Stimulated activated naive CD8-positive, alpha-beta T cell treated with anti-CD3 and anti-CD28 coated beads, Interleukin-15, Interleukin-2, amounts not matched to agents 100 U/mL and 50 U/mL, for 24 hours (primary cell): Measurements from ENCODE around the gene MAML2.

Experiments used
- ATAC-seq: fragments of 150-1000 bp; cut with Tn5 transposase; one replicate; pipeline ENCODE4 v1.10.0; 2021
- DNase-seq: peaks from one replicate; pipeline ENCODE4 v3.0.0; 2021

MAML2 gene

DNA sequence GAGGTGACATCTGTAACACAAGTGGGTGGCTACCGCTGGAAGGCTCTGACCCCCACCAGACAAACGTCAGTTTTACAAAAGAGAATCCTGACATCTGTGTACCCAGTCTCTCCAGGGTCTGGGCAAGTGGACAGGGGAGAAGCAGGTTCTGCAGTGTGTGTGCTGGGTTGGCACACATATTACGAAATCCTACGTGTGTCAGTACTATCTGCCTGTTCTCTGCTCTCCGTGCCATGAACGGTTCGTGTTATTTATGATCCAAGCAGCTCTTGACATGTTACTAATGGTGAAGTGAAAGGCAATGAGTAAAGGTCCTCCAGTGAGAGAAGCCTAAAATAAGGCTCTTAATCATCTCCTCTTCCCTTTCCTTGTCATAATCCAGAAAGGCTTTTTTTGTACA lies 217.6 kb downstream of the MAML2 start:
- DNase-seq = no peak
- ATAC-seq = no peak

DNA sequence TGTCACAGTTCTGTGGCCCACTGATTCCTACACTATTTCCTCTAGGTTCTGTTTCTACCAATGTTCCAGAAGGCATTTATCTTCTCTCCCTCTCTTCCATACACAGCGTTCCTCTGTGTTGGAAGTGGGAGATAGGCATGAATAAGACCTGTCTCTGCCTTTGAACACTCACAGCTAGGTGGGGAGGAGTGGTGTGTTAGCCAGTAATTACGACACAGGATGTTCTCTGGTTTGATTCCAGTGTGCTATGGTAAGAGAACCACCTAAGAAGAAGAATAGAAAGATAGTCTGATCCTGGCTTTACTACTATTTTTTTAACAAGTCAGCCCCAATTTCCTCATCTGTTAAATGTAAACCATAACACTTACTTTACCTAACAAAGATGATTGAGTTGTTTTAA lies 218.8 kb downstream of the MAML2 start:
- DNase-seq (no peak), ATAC-seq (no peak)

DNA sequence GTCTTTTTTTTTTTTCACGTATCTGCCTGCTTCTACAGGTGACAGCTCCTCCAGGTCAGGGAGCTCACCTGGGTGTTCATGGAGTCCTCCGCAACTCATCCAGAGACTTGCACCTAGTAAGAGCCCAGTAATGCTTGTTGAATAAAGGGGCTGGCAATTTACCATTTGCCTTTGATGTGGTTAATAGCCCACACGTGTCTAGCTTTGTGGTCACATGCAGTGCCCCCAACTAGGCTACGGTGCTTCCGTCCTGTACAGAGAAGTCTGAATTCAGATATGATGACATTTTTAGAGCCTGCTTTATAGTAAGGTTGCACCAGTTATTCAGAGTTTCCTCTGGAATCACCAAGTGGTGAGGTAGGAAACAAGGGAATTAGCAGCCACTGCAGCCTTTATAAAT lies 219.7 kb downstream of the MAML2 start:
- peak; percentile 39 for ATAC-seq
- no peak for DNase-seq

DNA sequence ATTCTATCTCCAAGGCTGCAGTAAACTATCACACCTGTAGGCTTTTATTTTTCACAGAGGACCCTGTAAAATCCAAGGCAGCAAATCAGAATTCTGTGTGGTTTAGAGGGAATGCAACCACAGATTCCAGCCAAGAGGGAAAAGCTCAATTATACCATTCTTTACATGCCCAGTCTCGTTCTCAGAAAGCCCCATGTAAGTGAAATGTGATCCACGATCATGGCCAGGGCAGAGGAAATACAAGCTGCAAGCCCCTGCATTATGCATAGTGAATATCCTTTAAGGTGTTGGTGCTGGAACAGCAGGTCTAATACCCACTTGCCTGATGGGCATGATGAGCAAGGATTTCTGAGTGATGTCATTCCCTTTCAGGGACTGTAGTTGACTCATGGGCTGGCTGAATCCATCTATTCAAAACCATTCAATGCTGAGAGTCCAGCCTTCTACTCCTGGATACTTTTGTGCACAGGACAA lies 220.4 kb downstream of the MAML2 start:
- DNase-seq (no peak), ATAC-seq (peak; percentile 67)

GRCh38 chr11:96119211-96119610 lies 223.8 kb downstream of the MAML2 start:
- DNase-seq (no peak), ATAC-seq (no peak)

DNA sequence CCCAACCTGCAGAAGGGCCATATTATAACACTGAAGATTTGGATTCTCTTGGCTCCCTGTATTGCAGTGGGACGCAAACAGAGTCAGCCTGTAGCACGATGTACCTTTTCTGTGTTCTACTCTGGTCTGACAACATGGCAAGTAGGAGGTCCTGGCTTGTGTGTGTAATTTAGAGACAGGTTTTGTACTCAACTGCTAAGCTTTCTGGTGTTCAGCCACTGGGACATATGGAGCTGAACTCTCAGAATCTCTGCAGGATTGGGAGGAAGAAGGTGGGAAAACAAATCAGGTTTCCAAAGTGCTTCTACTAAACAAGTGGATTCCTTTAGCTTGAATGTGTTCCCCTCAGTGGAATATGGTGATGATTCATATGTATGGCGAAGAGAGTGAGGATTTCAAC lies 226.6 kb downstream of the MAML2 start:
- DNase-seq (no peak), ATAC-seq (no peak)

DNA sequence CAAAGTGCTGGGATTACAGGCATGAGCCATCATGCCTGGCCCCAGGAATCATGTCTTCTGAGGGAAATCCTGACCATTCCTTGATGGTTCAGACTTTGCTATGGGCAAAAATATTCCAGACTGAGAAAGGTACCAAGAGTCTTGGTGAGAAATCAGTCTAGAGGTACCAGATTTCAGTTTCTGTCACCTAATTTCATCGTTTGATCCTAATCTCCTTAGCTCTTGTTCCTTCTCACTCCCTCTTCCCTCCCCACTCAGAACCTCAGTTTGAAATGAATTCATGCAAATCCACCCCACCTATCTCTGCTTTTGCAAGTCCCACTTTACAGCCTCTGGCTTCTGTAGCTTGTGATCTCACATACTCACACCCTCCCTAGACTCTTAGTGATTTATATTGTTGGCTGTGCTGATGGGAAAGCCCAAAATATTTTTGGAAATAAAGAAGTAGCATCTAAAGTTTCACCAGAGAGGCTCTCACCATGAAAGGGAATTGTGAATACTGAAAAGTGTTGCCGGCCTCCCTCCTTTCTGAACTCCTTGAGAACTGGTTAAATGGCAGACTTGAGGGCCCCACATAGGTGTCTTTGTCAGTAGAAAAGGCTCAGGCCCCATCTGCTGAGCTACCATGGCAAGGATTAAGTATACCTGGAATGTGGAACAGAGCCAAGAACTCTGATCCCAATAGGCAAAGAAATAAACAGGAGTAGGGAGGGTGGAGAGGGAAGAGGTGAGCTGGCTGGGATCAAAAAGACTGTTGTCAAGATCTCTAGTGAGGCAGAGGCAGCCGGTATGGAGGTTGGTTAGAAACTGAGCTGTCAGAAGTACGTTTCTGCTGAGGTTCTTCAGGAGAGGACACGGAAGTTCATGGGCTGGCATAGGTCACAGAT lies 228.6 kb downstream of the MAML2 start:
- ATAC-seq (no peak), DNase-seq (no peak)

- ATAC-seq (no peak), DNase-seq (no peak)
Measured at GRCh38 chr11:96113193-96113681, 229.8 kb downstream of the MAML2 start.

GRCh38 chr11:96112192-96113128 lies 230.5 kb downstream of the MAML2 start:
- DNase-seq (peak; percentile 42), ATAC-seq (peak; percentile 91)

DNA sequence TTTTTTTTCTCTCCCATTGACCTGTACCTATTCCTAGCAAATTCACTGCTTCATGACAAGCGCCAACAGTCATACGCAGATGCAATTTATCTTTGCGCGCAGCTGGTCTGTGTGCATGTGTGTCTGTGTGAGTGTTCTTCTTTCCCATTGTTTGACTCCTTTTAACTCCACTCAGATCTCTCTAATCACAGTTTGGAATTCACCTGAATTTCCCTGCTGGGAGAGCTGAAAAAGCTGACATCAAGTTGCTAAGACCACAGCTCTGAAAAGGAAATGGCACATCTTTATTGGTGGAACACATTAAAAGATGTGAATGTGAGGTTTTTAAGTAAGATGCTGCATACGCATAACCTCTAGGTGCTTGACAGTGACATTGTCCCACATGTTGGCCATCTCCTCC lies 231.7 kb downstream of the MAML2 start:
- DNase-seq (no peak), ATAC-seq (no peak)

GRCh38 chr11:96110302-96110701 lies 232.7 kb downstream of the MAML2 start:
- DNase-seq (no peak), ATAC-seq (no peak)

- ATAC-seq (no peak), DNase-seq (no peak)
Measured at GRCh38 chr11:96109331-96110030, 233.5 kb downstream of the MAML2 start.

DNA sequence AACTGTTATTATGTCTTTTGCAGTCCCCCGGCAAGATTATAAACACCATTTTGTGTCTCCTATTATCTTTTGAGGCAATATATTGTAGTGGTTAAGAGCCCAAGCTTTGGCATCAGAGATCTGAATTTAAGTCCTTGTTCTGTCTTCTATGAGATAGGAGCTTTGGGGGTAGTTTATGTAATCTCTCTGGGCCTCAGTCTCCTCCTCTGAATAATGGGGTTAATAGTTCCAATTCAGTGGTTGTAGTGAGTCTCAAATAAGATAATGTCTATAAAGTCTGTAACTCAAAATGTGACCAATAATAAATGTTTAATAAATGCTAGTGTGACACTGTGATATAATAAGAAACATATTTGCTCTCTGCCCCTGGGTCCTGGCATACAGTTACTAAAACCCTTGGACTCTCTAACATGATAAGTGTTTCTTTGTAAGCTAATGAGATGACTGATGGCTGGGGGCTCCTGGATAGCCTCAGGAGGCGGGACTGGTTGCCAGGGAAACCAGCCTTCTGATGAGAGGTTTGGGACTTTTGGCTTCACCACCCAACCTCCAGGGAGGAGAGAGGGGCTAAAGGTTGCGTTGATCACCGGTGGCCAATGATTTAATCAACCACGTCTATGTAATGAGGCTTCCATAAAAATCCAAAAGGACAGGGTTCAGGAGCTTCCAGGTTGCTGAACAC lies 235.7 kb downstream of the MAML2 start:
- DNase-seq = no peak
- ATAC-seq = no peak

DNA sequence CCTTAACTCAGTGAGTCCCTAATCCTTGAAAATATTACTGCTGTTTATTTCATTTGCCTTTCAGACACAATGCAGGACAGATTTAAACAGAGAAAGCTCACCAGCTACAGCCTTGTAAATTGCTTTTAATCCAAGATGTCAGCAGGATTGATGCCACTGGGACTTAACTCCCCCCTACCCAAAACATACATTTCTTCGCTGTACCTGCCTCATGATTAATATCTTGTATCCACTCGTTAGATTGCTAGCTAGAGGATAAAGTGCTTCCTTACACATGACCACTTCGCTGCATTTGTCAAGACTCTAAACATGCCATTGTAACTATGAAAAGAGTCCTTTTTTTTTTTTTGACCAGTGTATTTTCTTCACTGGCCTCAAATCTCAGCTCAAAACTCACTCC lies 236.3 kb downstream of the MAML2 start:
- no peak for ATAC-seq
- DNase-seq = no peak

GRCh38 chr11:96105944-96106343 lies 237.1 kb downstream of the MAML2 start:
- DNase-seq (no peak), ATAC-seq (no peak)

DNA sequence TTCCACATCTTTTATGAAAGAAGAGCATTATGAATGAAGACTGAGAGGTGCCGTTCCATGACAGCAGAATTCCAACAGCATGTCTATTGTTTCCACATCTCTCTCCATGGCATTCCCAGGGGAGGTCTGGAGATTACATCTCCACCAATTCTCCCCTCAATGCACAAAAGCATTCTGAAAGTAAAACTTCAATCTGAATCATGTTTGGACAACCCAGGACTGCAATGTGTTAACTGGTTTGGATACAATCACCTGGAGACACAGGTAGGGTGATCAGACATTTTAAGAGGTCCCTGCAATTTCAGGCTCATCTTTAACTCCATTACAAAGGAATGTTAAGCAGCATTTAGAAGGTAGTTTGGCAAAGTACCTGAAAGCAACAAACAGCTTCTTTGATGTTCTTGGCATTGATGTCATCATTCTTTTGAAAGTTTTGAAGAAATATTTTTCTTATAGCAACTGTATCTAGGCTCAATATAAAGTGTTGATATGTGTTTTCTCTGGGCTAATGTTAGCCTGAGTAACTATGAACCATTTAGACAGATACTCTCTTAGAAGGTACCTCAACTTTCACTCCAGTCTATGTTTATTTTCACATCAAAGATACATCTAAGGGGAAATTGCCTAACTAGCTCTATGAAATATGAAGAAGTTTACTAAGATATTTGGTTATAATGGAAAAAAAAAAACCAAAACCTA lies 237.6 kb downstream of the MAML2 start:
- no peak for DNase-seq
- no peak for ATAC-seq

GRCh38 chr11:96104496-96104895 lies 238.5 kb downstream of the MAML2 start:
- no peak for ATAC-seq

GRCh38 chr11:96103721-96104120 lies 239.3 kb downstream of the MAML2 start:
- no peak for DNase-seq
- ATAC-seq = no peak

More at GRCh38 chr11:96104496-96104895, 238.5 kb downstream of the MAML2 start:
- DNase-seq = no peak

DNA sequence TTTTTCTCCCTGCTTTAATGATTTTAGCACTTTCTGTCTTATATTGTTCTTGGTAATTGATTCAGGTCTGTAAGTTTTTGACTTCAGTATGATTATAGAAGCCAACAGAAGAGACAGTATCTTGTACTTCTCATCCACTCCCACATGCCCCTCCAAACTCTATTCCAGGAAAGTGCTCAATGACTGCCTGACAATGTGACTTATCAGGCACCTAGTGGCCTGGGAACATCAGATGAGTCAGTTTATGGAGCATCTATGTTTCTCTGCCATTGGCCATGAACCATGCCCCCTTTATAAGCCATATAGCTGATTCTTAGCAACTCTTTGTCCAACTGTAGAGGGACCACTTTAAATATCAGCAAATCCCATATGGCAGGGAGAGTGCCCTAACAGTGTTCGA lies 239.9 kb downstream of the MAML2 start:
- DNase-seq (no peak), ATAC-seq (no peak)

DNA sequence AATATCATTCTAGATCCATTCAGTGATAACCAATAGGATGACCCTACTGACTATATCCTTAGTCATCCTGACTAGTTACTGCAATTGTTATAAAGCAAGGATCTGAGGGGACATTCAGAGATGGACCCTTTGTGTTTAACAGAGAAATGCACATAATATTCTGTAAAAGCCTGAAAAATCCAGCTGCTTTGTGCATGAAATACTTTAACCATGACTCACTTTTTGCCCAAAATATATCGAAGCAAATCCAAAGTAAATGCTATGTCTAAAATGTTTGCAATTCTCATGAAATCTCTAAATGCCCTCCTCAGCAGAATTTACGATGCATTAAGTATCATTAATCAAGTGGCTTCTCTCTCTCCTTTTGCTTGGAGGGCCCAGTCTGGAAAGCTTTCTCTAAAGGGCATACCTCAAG lies 240.3 kb downstream of the MAML2 start:
- ATAC-seq = no peak
- DNase-seq = no peak

DNA sequence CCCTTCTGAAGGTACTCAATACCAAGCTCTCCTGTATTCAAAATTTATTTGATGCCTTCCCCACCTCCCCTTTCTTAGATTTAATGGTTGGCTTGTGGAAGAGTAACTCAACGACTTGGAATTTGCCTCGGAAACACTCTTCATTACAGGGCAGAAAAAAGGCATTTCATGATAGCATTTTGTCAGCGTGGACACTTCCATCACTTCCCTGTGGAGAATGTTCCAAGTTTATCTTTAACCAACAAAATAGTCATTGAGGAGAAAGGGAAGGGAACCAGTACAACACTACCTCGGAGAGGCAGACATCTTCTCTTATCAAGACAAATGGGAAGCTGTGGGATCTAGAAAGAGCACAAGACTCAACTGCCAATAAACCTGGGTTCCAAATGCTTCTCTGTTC lies 241.8 kb downstream of the MAML2 start:
- DNase-seq = no peak

More for the DNA sequence above, 241.8 kb downstream of the MAML2 start:
- ATAC-seq = no peak
